Calu3 (cell line): ENCODE measurements around the gene FAM107B. TPM values are rescaled to one million over a fixed set of nuclear protein-coding genes. Genes with fewer than 3 reads are reported as not detected.

ENCODE experiments used
- BruUV-seq: library from RNA; stranded (reverse); fragments of 400-500 nt; replicated peaks from 2 replicates; lab custom pipeline; 2021; lab: Mats Ljungman, UMichigan
- CTCF ChIA-PET: fragments of 300-600 bp; sonication (Branson Sonifier 250); formaldehyde crosslinking; loops from one replicate; lab custom pipeline; 2022; ENCODE audit warnings: antibody characterized with exemption; lab: Charles Lee
- DNase-seq: peaks from one replicate; pipeline ENCODE4 v3.0.0; 2022
- H3K27ac Mint-ChIP-seq: one replicate; pipeline ENCODE4 v1.8.0; 2022; ENCODE audit warnings: mixed read lengths; ENCODE audit not compliant: unreplicated experiment
- H3K27me3 Mint-ChIP-seq: one replicate; pipeline ENCODE4 v1.8.0; 2022; ENCODE audit warnings: mixed read lengths; ENCODE audit not compliant: unreplicated experiment
- H3K36me3 Mint-ChIP-seq: one replicate; pipeline ENCODE4 v1.8.0; 2022; ENCODE audit warnings: mild to moderate bottlenecking, moderate library complexity, mixed read lengths; ENCODE audit not compliant: insufficient read depth, unreplicated experiment
- H3K4me1 Mint-ChIP-seq: one replicate; pipeline ENCODE4 v1.8.0; 2022; ENCODE audit warnings: mild to moderate bottlenecking, low read depth, mixed read lengths; ENCODE audit not compliant: unreplicated experiment
- H3K4me3 Mint-ChIP-seq: one replicate; pipeline ENCODE4 v1.8.0; 2022; ENCODE audit warnings: mild to moderate bottlenecking, low read depth, moderate library complexity, mixed read lengths; ENCODE audit not compliant: unreplicated experiment
- H3K9me3 Mint-ChIP-seq: one replicate; pipeline ENCODE4 v1.8.0; 2022; ENCODE audit warnings: low read depth, mixed read lengths; ENCODE audit not compliant: unreplicated experiment
- CTCF ChIP-seq: fragments of 200-600 bp; IDR thresholded peaks from one replicate; pipeline ENCODE4 v1.8.0; 2022; ENCODE audit warnings: antibody characterized with exemption; ENCODE audit not compliant: unreplicated experiment
- intact Hi-C: fragments of 100-400 bp; cut with micrococcal nuclease; formaldehyde crosslinking; loops from one replicate; pipeline ENCODE4 v1.10.0; 2022; ENCODE audit not compliant: unreplicated experiment
- total RNA-seq: library from RNA; stranded (reverse); gene quantifications from 2 replicates; pipeline ENCODE4 v1.2.3, GENCODE V29; 2022

FAM107B gene
- total RNA-seq, 1 experiment from 2014 or later, result 168 TPM

- Mint-ChIP-seq H3K9me3 (no peaks in the 10 kb centered on the region), H3K27me3 (no peaks in the 10 kb centered on the region), H3K27ac (no peak overlapping the region), H3K4me1 (peaks cover 67% of the 10 kb centered on the region), H3K36me3 (peaks cover 37% of the 10 kb centered on the region), H3K4me3 (no peak overlapping the region)
- no TSS peak for BruUV-seq
- intact Hi-C loops, result no loop called here
- CTCF ChIA-PET, result no interaction called here
- no peak for DNase-seq
- TF ChIP-seq CTCF, result no peak
Observed at GRCh38 chr10:14549496-14549895, 225.2 kb downstream of the FAM107B start.

GRCh38 chr10:14548970-14549369 lies 225.7 kb downstream of the FAM107B start:
- H3K9me3 Mint-ChIP-seq, result no peaks in the 10 kb centered on the region
- peaks cover 67% of the 10 kb centered on the region for H3K4me1 Mint-ChIP-seq
- H3K4me3 Mint-ChIP-seq, result no peak overlapping the region
- BruUV-seq, result no TSS peak
- peaks cover 32% of the 10 kb centered on the region for H3K36me3 Mint-ChIP-seq
- H3K27me3 Mint-ChIP-seq, result no peaks in the 10 kb centered on the region
- CTCF ChIA-PET, result no interaction called here
- no peak for TF ChIP-seq CTCF
- intact Hi-C loops, result no loop called here
- H3K27ac Mint-ChIP-seq, result no peak overlapping the region
- no peak for DNase-seq

- H3K27me3 Mint-ChIP-seq, result no peaks in the 10 kb centered on the region
- no peaks in the 10 kb centered on the region for H3K9me3 Mint-ChIP-seq
- CTCF ChIA-PET, result no interaction called here
- H3K36me3 Mint-ChIP-seq, result peaks cover 31% of the 10 kb centered on the region
- peaks cover 64% of the 10 kb centered on the region for H3K4me1 Mint-ChIP-seq
- no TSS peak for BruUV-seq
- DNase-seq, result no peak
- H3K27ac Mint-ChIP-seq, result no peak overlapping the region
- no peak for TF ChIP-seq CTCF
- intact Hi-C loops, result no loop called here
- no peak overlapping the region for H3K4me3 Mint-ChIP-seq
Observed at GRCh38 chr10:14548474-14548873, 226.2 kb downstream of the FAM107B start.

- CTCF ChIA-PET, result no interaction called here
- TF ChIP-seq CTCF, result peak; percentile 18
- Mint-ChIP-seq H3K36me3 (peaks cover 31% of the 10 kb centered on the region), H3K27ac (no peak overlapping the region), H3K4me1 (peaks cover 57% of the 10 kb centered on the region), H3K4me3 (no peak overlapping the region), H3K9me3 (no peaks in the 10 kb centered on the region), H3K27me3 (no peaks in the 10 kb centered on the region)
- no peak for DNase-seq
- BruUV-seq, result no TSS peak
- intact Hi-C loops, result no loop called here
Observed at GRCh38 chr10:14547816-14548215, 226.9 kb downstream of the FAM107B start.
